ENCODE data around the gene PVALEF.

PVALEF gene

DNA sequence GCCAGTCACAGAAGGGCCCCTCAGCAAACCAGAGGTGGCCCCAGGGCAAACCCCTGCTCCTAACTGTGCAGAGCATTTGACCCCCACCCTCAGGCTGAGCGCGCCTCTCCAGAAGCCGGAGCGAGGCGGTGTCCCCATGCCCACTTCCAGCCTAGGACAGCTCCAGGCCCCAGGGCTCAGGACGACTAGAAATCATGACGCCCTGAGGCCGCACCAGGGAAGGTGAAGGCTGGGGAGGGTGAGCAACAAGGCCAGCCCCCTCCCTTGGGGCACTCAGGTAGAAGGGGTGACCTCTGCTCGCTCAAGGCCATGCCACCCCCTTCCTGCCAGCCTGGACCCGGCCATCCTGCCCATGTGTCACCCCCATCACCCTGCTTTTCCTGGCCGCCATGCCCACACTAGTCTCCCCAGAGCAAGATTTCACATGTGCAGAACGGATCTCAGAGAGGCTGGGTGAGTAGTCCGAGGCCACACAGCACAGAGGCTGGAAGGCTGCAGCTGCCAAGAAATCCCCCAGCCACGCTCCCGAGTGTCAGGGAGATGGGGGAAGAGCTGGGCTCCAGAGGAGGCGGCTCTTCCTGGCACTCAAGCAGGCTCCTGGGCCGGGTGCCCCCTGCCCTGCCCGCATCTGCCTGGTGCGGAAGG lies 2.1 kb upstream of the PVALEF start:
- DNase-seq = no peak

GRCh38 chr17:81163703-81164370 lies 1.5 kb upstream of the PVALEF start:
- no peak for DNase-seq

DNA sequence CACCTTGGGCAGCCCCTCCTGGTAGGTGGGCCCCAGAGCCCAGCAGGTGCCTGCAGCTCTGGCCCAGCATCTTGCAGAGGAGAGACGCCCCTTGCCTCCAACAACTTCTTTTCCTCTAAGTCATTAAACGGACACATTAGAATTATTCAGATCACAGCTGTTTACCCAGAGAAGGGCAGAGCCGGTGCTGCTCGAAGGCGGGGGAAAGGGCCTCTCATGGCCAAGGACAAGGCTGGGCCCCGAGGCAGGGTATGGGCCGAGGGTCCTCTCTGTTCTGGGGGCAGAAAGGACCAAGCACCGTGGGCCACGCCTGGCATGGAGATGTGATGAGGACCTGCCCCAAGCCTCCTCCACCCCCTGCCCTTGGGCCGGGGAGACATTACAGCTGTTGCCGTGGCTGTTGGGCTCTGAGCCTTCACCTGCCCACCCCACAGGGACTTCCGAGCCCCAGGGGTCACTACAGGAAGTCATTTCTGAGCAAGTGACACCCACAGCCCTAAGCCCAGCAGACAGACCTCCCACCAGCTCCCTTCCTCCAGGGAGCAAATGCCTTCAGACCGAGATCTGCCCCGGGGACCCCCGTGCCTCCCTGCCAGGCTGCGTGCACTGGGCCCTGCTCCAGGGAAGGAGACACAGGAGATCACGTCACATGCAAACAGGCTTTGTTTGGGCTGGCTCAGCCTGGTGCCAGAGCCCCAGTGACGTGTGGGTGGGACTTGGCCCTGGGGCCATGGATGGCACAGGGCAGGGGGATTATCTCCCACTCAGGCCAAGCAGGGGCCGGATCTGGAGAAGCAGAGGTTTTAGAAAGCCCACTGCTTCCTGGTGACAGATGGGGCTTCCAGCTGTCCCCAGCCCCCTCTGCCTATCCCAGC lies 699 bp upstream of the PVALEF start:
- DNase-seq = no peak

GRCh38 chr17:81166033-81166492 lies 756 bp downstream of the PVALEF start, which contains the start of gene AATK:
AATK (minus strand) TSS chr17:81166221; CDS start chr17:81165992, 229 bp downstream.
- DNase-seq = no peak

DNA sequence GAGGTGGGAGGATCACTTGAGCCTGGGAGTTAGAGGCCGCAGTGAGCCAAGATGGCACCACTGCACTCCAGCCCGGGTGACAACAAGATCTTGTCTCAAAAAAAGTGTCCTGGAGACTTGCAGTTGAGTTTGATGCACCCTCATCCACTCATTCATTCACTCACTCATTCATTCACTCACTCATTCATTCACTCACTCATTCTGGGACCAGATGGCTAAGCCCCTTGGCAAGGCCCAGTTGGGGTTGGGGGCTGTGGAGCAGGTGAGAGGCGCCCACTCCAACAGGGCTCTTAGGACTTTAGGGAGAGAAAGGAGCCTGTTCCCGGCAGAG lies 1.9 kb downstream of the PVALEF start:
- DNase-seq = no peak

DNA sequence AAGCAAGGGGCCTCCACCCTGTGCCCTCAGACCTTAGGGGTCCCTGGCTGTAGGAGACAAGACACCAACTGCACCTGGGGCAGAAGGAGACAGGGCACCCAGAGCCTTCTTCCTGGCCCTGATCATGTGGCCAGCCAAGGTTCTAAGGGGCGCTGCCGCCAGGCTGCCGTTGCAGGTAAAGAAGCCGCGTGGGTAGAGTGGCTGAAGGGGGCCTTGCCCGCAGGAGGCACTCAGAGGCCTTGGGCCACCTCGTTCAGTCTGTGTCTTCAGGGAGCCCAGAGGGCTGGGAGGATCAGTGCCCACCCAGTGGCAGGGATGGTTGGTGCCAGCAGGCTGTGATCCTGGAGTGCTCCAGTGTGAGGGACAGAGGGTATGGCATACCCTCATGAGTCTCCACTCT lies 2.3 kb downstream of the PVALEF start:
- no peak for DNase-seq

DNA sequence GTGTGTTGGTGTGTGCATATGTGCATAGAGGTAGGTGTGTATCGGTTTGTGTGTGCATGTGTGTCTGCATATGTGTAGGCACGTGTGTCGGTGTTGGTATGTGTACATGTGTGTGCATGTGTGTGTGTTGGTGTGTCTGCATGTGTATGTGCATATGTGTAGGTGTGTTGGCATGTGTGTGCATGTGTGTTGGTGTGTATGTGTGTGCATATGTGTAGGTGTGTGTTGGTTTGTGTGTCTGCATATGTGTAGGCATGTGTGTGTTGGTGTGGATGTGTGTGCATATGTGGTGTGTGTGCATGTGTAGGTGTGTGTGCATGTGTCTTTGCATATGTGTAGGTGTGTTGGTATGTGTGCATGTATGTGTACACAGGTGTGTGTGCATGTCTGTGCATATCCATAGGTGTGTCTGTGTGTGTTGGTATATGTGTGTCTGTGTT lies 4.6 kb downstream of the PVALEF start:
- DNase-seq = no peak

GRCh38 chr17:81170727-81171494 lies 5.6 kb downstream of the PVALEF start:
- DNase-seq = no peak

- DNase-seq = no peak
These were observed 6.6 kb downstream of the PVALEF start for GRCh38 chr17:81171941-81172340.

GRCh38 chr17:81173052-81173761 lies 7.9 kb downstream of the PVALEF start:
- no peak for DNase-seq

DNA sequence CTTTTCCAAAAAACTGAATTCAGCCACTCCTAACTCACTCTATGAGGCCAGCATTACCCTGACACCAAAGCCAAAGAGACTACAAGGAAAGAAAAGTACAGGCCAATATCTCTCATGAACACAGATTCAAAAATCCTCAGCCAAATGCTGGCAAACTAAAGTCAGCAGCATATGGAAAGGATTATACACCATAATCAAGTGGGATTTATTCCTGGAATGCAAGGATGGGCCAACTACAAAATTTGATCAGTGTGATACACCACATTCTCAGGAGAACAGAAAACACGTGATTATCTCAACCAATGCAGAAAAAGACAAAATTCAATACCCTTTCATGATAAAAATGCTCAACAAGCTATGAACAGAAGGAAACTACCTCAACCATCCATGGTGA lies 8.5 kb downstream of the PVALEF start:
- no peak for DNase-seq

GRCh38 chr17:81176666-81177065 lies 11.4 kb downstream of the PVALEF start:
- no peak for DNase-seq

- DNase-seq = no peak
These were observed 13.1 kb downstream of the PVALEF start for GRCh38 chr17:81178136-81179091.

DNA sequence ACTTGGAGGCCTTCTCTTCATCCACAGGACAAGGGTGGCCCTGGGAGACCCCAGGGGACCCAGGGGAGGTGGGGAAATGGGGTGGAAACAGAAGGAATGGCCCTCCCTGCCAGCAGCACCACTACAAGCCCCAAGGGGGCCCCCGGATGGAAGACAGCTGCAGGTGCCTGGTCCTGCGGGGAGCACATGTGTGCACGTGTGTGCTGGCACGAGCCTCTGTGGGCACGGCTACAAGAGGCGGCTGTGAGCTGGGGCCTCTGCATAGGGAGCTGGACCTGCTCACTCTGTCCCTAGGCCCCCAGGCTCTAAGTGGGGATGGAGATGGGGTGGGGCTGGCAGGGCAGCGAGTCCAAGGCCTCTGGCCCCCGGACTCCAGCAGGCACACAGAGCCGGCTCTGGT lies 13.9 kb downstream of the PVALEF start:
- DNase-seq = no peak

- no peak for DNase-seq
These were observed 14.6 kb downstream of the PVALEF start for GRCh38 chr17:81179861-81180260.

DNA sequence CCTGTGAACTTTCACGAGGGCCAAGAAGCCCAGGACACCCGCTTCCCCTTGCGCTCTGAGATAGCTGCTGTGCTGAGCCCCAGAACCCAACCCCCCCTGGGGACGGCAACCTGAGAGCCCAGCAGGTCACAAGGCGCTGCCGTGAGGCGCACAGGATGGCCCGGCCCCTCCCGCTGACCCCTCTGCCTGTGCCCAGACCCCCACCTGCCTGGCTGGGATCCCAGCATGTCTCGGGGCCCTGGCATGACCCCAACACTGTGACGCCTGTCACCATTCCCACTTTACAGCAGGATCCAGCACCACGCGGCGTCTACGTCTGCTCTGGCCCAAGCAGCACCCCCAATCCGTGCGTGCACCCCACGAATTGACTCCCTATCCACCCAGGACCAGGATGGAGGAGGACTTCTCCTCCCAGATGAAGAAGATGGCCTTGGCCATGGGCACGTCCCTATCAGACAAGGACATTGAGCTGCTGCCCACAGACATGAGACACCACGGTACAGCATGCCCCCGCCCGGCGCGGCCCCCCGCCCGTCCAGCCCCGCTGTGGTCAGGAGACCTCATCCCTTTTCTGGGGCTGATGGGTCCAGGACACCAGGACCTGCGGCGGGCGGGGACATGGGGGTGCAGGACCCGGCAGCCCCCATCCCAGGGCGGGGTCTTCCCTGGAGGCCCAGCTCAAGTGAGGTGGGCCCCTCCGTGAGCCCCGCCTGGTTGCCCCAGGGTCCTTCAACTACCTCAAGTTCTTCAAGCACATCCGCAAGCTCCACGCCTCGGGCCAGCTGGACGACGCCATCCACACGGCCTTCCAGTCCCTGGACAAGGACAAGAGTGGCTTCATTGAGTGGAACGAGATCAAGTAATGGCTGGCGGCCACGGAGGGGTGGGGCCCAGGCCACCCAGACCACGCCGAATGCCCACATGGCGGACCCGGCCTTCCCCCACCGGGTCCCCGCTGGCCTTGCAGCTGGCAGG lies 15.8 kb downstream of the PVALEF start:
- DNase-seq = no peak

- no peak for DNase-seq
These were observed 16.5 kb downstream of the PVALEF start for GRCh38 chr17:81181811-81182185.

DNA sequence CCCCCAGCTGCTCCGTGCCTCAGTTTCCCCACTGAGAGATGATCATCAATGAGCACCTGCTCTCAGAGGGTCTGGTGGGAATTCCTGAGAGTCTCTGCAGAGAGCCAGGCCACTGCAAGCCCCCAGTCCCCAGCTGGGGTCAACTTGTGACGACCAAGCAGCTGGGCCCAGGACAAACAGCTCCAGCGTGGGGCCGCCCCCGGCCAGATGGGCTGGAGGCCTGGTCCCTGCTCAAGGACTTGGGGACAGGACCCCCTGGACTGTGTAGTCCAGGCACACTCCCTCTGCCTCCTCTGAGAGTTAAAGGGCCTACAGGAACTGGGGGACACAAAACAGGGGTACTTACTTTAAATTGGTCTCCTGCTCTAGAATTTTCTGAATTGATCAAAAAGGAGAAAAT lies 17.3 kb downstream of the PVALEF start:
- no peak for DNase-seq

- no peak for DNase-seq
These were observed 18.0 kb downstream of the PVALEF start for GRCh38 chr17:81183316-81183715.

GRCh38 chr17:81183807-81184206 lies 18.5 kb downstream of the PVALEF start:
- no peak for DNase-seq
